GM12864 (cell line): ENCODE results near the gene FAM13A.

Source experiments
- DNase-seq: peaks from one replicate; pipeline ENCODE4 v3.0.0-alpha.2; 2011; ENCODE audit warnings: low read depth
- H3K4me3 ChIP-seq: 2 replicates; pipeline ENCODE4 v1.5.1; 2011; ENCODE audit warnings: mild to moderate bottlenecking, low read depth, low read length, control low read depth
- CTCF ChIP-seq: IDR thresholded peaks from 2 replicates; pipeline ENCODE4 v1.5.1; 2011; ENCODE audit warnings: low read depth, mild to moderate bottlenecking, moderate library complexity, low read length, control low read depth, inconsistent platforms; ENCODE audit errors: missing control alignments

FAM13A gene

GRCh38 chr4:88793475-88793874, 263.5 kb downstream of the FAM13A start:
- H3K4me3 ChIP-seq, result no peak overlapping the region
- no peak for DNase-seq
- no peak for TF ChIP-seq CTCF

GRCh38 chr4:88792821-88793220, 264.2 kb downstream of the FAM13A start:
- no peak for TF ChIP-seq CTCF
- DNase-seq, result no peak
- H3K4me3 ChIP-seq, result no peak overlapping the region

- DNase-seq, result no peak
- TF ChIP-seq CTCF, result no peak
- H3K4me3 ChIP-seq, result no peak overlapping the region
These were observed 264.7 kb downstream of the FAM13A start for GRCh38 chr4:88792268-88792781.

GRCh38 chr4:88791274-88791673, 265.7 kb downstream of the FAM13A start:
- no peak overlapping the region for H3K4me3 ChIP-seq
- TF ChIP-seq CTCF, result no peak
- DNase-seq, result no peak

- no peak for TF ChIP-seq CTCF
- DNase-seq, result no peak
These were observed 268.1 kb downstream of the FAM13A start for GRCh38 chr4:88788895-88789294.

GRCh38 chr4:88788424-88788823, 268.6 kb downstream of the FAM13A start:
- no peak overlapping the region for H3K4me3 ChIP-seq
- no peak for DNase-seq
- TF ChIP-seq CTCF, result no peak

More at GRCh38 chr4:88788895-88789294, 268.1 kb downstream of the FAM13A start:
- no peak overlapping the region for H3K4me3 ChIP-seq

- no peak for TF ChIP-seq CTCF
- DNase-seq, result no peak
- no peak overlapping the region for H3K4me3 ChIP-seq
These were observed 271.0 kb downstream of the FAM13A start for GRCh38 chr4:88786011-88786410.
